GM18507 (cell line): ENCODE results near the gene TMEM135.
A peak's percentile ranks its signal among the peaks of the same experiment; 100 is the strongest.
"Not testable (repeated sequence)": the region's sequence is repeated elsewhere in the genome, so short reads cannot be mapped to it uniquely, and the experiment has no call there.

ENCODE experiments used
- DNase-seq: peaks from one replicate; pipeline ENCODE4 v3.0.0; 2011; ENCODE audit warnings: low read depth; ENCODE audit not compliant: insufficient read length; ENCODE audit errors: extremely low spot score
- FAIRE-seq: peaks from 2 replicates; lab custom pipeline; 2011; peaks lifted over from hg19 to GRCh38; lab: Jason Lieb, UNC

TMEM135 gene

GRCh38 chr11:87061766-87062165, 24.0 kb downstream of the TMEM135 start:
- DNase-seq (no peak), FAIRE-seq (no peak)

- DNase-seq (no peak), FAIRE-seq (no peak)
Measured at GRCh38 chr11:87063982-87064381, 26.2 kb downstream of the TMEM135 start.

GRCh38 chr11:87072787-87073186, 35.1 kb downstream of the TMEM135 start:
- DNase-seq (no peak), FAIRE-seq (no peak)

GRCh38 chr11:87076260-87076783, 38.6 kb downstream of the TMEM135 start:
- FAIRE-seq: no peak
- DNase-seq: no peak

- FAIRE-seq (no peak), DNase-seq (no peak)
Measured at GRCh38 chr11:87076874-87077429, 39.2 kb downstream of the TMEM135 start.

GRCh38 chr11:87081358-87081757, 43.6 kb downstream of the TMEM135 start:
- FAIRE-seq (peak; percentile 80), DNase-seq (peak; percentile 5)

GRCh38 chr11:87082590-87082989, 44.9 kb downstream of the TMEM135 start:
- DNase-seq (no peak), FAIRE-seq (peak; percentile 50)

- no peak for DNase-seq
- FAIRE-seq: no peak
Measured at GRCh38 chr11:87083029-87083428, 45.3 kb downstream of the TMEM135 start.

- DNase-seq (no peak), FAIRE-seq (no peak)
Measured at GRCh38 chr11:87092159-87092558, 54.4 kb downstream of the TMEM135 start.

GRCh38 chr11:87092567-87092966, 54.8 kb downstream of the TMEM135 start:
- no peak for FAIRE-seq

GRCh38 chr11:87097582-87097981, 59.8 kb downstream of the TMEM135 start:
- DNase-seq: no peak
- FAIRE-seq: peak; percentile 55

More at GRCh38 chr11:87092567-87092966, 54.8 kb downstream of the TMEM135 start:
- DNase-seq: no peak

- FAIRE-seq (no peak), DNase-seq (no peak)
Measured at GRCh38 chr11:87101956-87102580, 64.3 kb downstream of the TMEM135 start.

GRCh38 chr11:87105826-87106225, 68.1 kb downstream of the TMEM135 start:
- not testable (repeated sequence) for FAIRE-seq, DNase-seq

- not testable (repeated sequence) for FAIRE-seq, DNase-seq
Measured at GRCh38 chr11:87107379-87107778, 69.6 kb downstream of the TMEM135 start.

- no peak for FAIRE-seq
- DNase-seq: no peak
Measured at GRCh38 chr11:87110443-87111131, 72.9 kb downstream of the TMEM135 start.

GRCh38 chr11:87114093-87114492, 76.4 kb downstream of the TMEM135 start:
- no peak for FAIRE-seq
- no peak for DNase-seq

GRCh38 chr11:87116185-87116584, 78.5 kb downstream of the TMEM135 start:
- no peak for FAIRE-seq
- DNase-seq: no peak

- FAIRE-seq: no peak
- DNase-seq: no peak
Measured at GRCh38 chr11:87120937-87121336, 83.2 kb downstream of the TMEM135 start.

- FAIRE-seq: no peak
- no peak for DNase-seq
Measured at GRCh38 chr11:87122852-87123251, 85.1 kb downstream of the TMEM135 start.

GRCh38 chr11:87125257-87125656, 87.5 kb downstream of the TMEM135 start:
- FAIRE-seq: no peak

GRCh38 chr11:87127101-87127500, 89.4 kb downstream of the TMEM135 start:
- DNase-seq (no peak), FAIRE-seq (no peak)

More at GRCh38 chr11:87125257-87125656, 87.5 kb downstream of the TMEM135 start:
- no peak for DNase-seq
